GM18907 (cell line): ENCODE measurements around the gene TYK2.
A peak's percentile ranks its signal among the peaks of the same experiment; 100 is the strongest.

ENCODE experiments used
- ATAC-seq: cut with Tn5 transposase; IDR thresholded peaks from one replicate; pipeline ENCODE4 v1.9.1; 2021; ENCODE audit warnings: mild to moderate bottlenecking, moderate library complexity; ENCODE audit not compliant: unreplicated experiment

The TYK2 gene

GRCh38 chr19:10335352-10335985 is 44.9 kb downstream of the TYK2 start:
- no peak for ATAC-seq

- no peak for ATAC-seq
Measured at GRCh38 chr19:10334588-10335351, 45.6 kb downstream of the TYK2 start.

GRCh38 chr19:10333758-10334587 is 46.4 kb downstream of the TYK2 start:
- no peak for ATAC-seq

GRCh38 chr19:10332965-10333757 is 47.2 kb downstream of the TYK2 start, which contains the start of gene RAVER1:
RAVER1 (minus strand) TSS chr19:10333529; CDS start chr19:10333507, 22 bp downstream.
- ATAC-seq, result peak; percentile 82

GRCh38 chr19:10332158-10332964 is 48.0 kb downstream of the TYK2 start:
- ATAC-seq, result peak; percentile 6

- ATAC-seq, result no peak
Measured at GRCh38 chr19:10329555-10329954, 50.8 kb downstream of the TYK2 start.

DNA sequence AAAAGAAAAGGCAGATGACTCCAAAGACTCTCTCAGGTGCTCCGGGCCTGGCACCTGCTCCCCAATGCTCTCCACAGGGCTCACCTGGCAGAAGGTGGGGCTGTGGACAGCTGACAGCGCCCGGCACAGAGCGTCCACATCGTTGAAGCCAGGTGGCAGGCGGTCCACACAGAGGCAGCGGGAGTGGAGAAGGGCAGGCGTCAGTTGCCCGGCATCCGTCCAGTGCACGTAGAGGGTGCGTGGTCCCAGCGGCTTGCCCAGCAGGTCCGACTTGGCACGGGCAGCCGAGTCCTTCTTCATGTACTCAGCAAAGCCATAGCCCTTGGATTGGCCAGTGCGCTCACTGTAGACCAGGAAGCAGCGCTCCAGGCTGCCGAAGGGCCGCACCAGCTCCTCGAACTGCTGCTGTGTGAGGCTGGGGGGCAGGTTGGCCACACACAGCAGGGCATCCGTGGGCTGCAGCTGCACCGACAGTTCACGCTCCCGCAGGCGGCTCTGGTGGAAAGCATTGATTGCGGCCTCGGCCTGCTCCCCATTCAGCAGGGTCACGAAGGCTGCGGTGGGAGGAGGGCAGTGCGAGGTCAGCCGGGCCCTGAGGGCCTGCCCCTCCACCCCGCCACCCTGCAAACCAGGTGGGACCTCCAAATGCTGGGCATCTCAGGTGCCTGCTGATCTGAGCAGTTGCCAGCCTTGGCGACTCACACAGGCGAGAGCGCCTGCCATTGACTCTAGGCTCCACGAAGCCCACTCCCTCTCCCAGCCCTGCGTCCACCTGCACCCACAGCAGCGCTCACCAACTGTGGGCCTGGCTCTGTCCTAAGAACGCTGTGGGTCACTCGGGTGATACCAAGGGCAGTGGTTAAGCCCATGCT is 51.6 kb downstream of the TYK2 start:
- ATAC-seq, result no peak

DNA sequence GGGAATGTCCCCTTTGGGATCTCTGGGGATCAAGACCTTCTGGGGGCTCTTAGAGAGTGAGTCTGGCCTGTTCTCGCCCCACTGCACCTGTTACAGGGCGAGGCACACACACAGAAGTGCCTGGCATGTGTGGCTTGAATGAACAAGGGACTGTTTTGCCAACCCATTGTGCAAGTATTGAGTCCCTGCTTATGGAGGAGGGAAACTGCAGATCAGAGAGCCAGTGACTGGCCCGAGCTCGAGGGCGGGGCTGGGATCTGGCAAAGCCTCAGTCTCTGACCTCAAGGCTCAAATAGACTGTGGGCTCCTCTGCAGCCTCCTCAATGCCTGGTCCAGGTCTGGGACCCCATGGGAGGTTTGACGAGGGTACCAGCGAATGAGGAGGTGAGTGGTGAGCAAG is 52.6 kb downstream of the TYK2 start:
- ATAC-seq, result no peak

- no peak for ATAC-seq
Measured at GRCh38 chr19:10325732-10326131, 54.6 kb downstream of the TYK2 start.

GRCh38 chr19:10321874-10322835 is 58.2 kb downstream of the TYK2 start:
- no peak for ATAC-seq

GRCh38 chr19:10321417-10321797 is 59.0 kb downstream of the TYK2 start:
- ATAC-seq, result no peak

DNA sequence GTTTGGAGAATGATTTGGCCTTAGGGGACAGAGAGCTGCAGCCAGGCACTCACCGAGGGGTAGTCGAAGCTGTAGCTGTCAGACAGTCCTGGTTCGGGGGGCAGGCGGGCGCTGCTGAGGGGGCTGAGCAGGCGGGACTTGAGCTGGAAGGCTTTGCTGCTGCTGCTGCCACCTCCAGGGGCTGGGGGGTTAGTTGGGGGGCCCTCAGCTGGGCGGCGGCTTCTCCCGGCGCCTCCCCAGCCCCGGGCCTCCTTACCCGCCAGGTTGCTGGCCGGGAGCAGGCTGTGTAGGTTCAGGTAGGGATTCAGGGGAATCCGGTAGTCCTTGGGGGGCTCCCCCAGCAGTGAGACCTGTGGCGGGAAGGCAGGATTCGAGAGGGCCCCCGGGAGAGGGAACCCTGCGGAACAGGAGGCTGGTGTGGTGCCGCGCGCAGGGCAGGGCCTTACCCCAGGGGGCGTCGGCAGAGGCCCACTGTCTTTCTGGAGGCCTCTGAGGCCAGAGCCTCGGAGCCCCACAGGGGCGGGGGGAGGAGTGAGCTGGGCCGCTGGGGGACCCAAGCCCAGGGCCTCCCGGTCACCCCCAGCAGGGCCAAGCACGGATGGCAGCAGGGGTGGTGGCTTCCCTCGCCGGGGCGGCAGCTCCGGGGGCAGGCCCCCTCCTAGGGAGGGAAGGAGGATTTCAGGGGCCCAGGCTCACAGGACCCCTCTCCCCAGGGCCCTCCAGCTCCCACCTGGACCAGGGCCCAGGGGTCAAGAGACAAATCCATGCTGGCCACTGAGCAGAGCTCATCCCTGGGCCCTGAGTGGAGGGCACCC is 59.6 kb downstream of the TYK2 start:
- ATAC-seq, result no peak

GRCh38 chr19:10318807-10319682 is 61.3 kb downstream of the TYK2 start:
- no peak for ATAC-seq

DNA sequence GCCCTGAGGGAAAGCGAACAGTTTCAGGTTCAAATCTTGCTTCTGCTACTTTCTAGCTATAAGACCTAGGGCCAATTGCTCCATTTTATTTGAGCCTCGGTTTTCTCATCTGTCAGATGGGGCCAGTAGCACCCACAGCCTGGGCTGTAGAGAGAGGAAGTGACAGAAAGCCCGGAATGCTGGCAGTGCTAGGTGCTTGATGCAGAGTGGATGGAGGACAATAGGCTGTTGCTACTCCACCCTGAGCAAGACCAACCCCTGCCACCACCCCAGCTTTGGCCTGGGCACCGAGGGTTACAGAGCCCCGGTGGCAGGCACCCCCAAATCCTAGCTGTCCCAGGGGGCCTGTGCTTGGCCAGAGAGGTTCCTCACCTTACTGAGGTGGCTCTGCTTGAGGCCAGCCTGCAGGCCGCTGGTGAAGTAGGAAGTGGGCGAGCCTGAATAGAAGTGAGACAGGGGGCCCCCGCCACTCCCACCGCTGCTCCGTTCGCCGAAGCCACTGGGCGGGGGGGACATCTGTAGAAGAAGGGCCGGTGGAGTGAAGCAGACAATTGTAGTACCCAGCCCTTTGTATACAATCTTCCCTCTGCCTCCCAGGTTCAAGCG is 62.4 kb downstream of the TYK2 start:
- ATAC-seq, result no peak

DNA sequence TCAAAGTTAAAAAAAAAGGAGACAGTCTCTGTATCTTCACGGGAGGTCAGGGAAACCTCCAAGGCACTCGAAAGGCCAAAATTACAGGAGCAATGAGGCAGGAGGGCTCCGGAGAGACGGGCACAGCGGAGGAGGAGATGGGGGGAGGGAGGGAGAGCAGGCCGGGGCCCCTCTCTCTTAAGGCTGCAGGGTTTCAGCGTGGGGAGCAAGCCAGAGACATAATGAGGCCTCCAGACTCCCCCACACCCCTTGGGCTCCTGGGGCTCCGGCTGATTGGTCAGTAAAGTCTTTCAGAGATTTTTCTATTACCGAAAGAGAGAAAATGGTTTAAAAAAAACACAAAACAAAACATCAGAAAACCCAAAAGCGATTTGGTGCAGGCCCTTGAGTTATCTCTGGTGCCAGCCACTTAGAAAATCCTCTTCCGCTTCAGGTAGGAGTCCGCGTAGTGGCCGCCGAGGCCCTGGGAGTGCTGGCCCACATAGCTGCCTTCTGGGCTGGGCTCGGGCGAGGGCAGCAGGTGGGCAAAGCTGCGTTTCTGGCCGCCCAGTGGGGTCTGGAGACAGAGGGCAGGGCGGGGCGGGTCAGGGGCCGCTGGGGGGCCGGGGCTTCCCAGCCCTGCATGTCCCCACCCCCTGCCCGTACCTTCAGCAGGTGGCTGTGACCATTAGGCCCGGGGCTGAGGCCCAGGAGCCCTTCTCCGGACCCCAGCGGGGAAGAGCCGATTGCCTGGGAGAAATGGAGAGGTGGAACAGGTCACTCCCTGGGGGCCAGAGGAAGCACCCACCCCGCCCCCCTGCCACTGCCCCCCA is 63.1 kb downstream of the TYK2 start:
- no peak for ATAC-seq
